Retinal pigment epithelial cell (primary cell): ENCODE results near the gene DUSP16.
"Not testable (repeated sequence)": the region's sequence is repeated elsewhere in the genome, so short reads cannot be mapped to it uniquely, and the experiment has no call there.

Experiments
- DNase-seq: peaks from one replicate; pipeline ENCODE4 v3.0.0-alpha.2; 2010; ENCODE audit warnings: low read depth
- H3K4me3 ChIP-seq: 2 replicates; pipeline ENCODE4 v1.5.1; 2011; ENCODE audit warnings: mild to moderate bottlenecking, low read length, control low read depth, moderate library complexity
- TF ChIP-seq, protein P1 (sequence below): conservative IDR thresholded peaks from 2 replicates; pipeline ENCODE4 v1.5.1; 2011; ENCODE audit warnings: low read depth, low read length, control low read depth, inconsistent platforms

Gene DUSP16

DNA sequence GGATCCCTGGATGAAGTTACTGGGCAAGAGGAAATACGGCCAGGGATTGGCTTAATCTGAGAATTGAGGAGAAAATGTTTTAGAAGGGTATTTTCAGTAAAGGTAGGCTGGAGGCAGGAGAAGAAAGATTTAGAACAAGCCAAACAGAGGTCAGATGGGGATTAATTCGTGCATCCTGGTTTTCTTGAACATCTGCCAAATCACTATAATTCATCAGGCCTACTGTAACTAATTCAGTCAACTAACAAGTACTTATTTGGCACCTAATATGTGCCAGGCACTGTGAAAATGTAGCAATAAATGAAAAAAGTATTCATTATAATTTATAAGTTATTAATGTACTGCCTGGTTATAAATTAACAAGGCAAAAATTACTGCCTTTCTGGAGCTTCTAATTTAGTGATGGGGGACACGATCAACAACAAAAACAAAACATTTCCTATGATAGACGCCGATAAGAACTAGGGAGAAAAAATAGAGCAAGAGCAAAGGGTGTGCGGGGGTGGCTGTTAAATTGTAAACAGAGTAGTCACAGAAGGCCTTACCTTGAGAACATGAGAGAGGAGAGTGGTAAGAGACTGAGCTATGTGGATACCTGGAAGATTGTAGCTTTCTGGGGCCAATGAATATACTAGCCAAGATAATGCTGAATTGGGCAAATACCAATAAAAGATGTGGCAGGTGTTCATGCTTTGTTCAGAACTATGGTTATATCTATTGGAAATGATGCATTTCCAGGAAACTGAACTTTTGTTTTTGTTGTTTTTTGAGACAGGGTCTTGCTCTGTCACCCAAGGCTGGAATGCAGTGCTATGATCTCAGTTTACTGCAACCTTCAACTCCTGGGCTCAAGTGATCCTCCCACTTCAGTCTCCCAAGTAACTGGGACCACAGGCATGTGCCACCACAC lies 34.0 kb downstream of the DUSP16 start:
- peak; percentile 87 for DNase-seq
- TF ChIP-seq, protein P1, sequence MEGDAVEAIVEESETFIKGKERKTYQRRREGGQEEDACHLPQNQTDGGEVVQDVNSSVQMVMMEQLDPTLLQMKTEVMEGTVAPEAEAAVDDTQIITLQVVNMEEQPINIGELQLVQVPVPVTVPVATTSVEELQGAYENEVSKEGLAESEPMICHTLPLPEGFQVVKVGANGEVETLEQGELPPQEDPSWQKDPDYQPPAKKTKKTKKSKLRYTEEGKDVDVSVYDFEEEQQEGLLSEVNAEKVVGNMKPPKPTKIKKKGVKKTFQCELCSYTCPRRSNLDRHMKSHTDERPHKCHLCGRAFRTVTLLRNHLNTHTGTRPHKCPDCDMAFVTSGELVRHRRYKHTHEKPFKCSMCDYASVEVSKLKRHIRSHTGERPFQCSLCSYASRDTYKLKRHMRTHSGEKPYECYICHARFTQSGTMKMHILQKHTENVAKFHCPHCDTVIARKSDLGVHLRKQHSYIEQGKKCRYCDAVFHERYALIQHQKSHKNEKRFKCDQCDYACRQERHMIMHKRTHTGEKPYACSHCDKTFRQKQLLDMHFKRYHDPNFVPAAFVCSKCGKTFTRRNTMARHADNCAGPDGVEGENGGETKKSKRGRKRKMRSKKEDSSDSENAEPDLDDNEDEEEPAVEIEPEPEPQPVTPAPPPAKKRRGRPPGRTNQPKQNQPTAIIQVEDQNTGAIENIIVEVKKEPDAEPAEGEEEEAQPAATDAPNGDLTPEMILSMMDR = no peak
- no peak overlapping the region for H3K4me3 ChIP-seq

DNA sequence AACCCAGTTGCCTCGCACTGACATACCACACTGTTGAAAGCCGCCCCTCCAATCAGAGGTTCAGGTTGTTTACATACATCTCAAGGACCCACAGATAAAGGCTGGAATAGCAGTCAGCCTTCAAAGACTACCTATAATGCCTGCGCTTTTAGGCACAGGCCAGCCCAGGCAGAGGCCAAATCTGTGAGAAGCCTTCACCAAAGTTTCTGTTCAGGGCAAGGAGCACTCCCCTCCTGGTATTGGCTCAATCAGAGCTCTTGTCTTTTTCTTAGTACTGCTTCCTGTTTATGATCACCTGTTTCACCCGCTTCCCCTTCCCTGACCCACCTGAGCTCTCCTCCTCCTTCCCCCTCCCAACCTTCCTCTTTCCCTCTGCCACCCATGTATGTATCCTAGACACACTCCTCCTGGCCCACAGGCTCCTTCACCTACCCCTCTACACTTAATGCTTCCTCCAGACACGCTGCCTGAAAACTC lies 34.8 kb downstream of the DUSP16 start:
- no peak for DNase-seq
- TF ChIP-seq, protein P1 = no peak

DNA sequence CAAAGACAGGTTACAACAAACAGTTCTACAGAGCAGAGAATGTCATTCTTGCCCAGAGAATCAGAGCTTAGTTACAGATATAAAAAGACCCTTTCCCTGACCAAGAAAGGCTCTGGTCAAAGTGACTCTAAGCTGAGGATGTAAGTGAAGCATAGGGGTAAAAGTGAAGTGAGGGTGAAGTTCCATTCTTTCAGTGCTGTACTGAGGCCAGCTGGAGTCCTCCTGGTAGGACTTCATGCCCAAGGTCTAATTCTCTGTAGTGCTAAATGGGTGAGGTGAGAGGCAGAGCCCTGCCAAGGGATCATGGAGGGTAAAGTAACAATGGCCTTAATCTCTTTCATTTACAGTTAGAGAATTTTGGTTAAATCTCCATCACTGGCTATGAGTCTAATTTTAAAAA lies 38.5 kb downstream of the DUSP16 start:
- TF ChIP-seq, protein P1 = no peak
- no peak for DNase-seq
- no peak overlapping the region for H3K4me3 ChIP-seq

More for the DNA sequence above, 34.8 kb downstream of the DUSP16 start:
- no peak overlapping the region for H3K4me3 ChIP-seq

DNA sequence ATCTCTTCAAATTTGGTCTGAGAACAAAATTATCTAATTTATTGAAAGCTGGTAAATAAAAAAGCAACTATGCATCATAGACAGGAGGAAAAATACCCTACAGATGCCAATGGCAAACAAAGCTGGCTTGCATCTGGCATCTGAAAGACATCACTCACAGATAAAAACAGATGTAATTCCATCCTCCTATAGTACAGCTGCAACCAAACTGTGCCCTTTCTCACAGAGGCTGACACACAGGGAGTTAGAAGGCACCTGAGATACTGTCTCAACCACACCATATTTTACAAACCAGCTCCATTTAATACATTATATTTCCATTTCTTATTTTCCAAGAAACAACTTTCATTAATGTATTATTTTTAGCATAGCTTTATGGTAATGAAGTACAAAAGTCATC lies 39.4 kb downstream of the DUSP16 start:
- H3K4me3 ChIP-seq = no peak overlapping the region
- TF ChIP-seq, protein P1 = no peak
- no peak for DNase-seq

DNA sequence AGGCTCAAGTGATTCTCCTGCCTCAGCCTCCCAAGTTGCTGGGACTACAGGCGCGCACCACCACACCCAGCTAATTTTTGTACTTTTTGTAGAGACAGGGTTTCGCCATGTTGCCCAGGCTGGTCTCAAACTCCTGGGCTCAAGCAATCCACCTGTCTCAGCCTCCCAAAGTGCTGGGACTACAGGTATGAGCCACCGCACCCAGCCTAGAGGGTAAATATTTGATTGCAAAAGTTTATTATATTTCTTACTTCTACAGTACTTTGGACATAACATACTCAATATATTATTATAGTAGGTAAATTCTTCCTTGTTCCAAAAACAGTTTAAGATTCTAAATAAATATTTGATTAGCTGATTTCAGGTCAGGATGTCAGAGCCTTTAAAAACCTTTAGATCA lies 40.0 kb downstream of the DUSP16 start:
- not testable (repeated sequence) for DNase-seq, H3K4me3 ChIP-seq

DNA sequence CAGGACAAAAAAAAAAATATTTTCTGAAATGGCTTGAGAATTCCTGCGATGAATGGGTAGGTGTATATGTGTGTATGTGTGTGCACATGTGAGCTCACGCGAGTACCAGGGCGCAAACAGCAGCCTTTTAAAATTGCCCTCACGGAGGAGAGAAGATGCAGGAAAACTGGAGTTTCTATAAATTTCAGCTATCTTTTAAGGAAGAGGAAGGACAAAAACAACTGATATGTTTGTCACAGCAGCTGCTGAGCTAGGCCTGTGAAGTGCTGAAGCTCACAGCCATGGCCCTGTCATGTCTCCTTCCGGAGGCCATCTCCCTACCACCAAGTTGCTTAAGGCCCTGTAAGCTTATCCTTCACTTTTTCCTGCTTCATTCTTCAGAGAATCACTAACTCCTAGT lies 40.8 kb downstream of the DUSP16 start:
- DNase-seq = no peak
- TF ChIP-seq, protein P1 = no peak
- no peak overlapping the region for H3K4me3 ChIP-seq

DNA sequence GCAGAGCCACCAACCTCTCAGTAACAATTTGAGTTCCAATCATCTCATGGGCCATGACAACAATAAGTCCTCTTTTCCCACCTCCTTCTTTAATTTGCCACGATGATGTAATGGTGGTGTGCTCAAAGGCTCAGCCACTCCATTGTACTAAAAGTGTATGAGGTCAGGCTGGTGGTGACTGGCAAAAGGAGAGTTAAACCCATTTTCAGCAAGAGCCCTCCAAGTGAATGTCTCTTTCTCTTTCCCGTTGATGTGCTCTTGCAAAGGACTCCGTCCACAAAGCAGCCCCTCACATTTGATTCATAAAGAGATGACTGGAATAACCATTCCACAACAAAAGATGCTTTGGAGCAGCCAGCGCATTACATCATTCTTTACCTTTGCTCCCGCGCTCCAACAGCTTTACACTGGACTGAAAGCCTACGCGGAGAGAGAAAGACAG lies 41.6 kb downstream of the DUSP16 start:
- TF ChIP-seq, protein P1 = no peak
- H3K4me3 ChIP-seq = no peak overlapping the region
- no peak for DNase-seq
